Measurements from ENCODE around the gene HMGA1.

The HMGA1 gene

DNA sequence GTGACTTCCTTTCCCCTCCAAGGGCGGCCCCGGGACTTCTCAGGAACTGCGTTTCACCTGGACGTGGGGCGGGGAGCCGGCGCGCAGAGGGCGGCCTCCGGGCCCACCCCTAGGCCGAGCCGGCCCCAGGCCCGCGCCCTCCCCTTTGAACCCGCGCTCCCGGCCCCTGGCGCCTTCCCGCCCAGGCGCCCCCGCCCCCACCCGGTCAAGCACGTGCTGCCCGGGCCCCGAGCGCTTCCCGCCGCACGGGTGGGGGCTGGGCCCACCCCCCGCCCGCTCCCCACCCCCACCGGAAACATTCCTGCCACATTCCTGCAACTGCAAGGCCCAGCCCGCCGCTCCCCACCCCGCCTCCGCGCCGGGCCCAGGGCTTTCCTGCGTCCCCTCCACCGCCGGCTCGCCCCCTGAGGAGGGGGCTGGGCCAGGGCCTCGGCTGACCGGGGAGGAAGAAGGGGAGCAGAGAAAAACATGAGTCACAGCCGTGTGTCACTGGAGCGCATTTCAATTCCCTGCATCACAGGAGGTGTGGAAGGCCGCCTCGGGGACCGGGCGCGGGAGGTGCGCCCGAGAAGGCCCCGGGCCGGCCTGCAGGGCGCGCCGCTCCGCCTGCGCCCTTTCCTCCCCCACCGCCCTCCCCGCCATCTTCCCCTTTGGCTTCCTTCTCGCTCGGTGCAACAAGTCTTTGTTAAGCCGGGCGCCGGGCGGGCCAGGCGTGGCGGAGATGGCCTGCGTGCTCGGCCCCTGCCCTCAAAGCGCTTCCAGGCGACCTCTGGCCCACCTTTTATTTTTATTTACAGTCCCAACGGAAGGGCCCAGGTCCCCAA, 1.2 kb upstream of the HMGA1 start:
- Histone ChIP-seq H3K9ac (ENCODE audit: low read length in 2 of 2) (peak overlapping the region in 1 of 2 donors; percentile 58), H3K27me3 (ENCODE audit: control insufficient read depth in 1 of 2, insufficient read depth in 2 of 2, low read length in 2 of 2) (no peaks in the 10 kb centered on the region), H3K36me3 (ENCODE audit: control insufficient read depth in 2 of 2, insufficient read depth in 2 of 2, low read length in 2 of 2) (no peaks in the 10 kb centered on the region), H3K4me1 (ENCODE audit: control insufficient read depth, insufficient read depth, low read length) (peaks cover 23% of the 10 kb centered on the region), H3K4me3 (ENCODE audit: low read length in 2 of 2) (peak overlapping the region; percentile 4 to 71), H3K27ac (ENCODE audit: low read length) (peak overlapping the region; percentile 66), H3K9me3 (ENCODE audit: control insufficient read depth in 2 of 2, low read length in 2 of 2) (no peaks in the 10 kb centered on the region)

DNA sequence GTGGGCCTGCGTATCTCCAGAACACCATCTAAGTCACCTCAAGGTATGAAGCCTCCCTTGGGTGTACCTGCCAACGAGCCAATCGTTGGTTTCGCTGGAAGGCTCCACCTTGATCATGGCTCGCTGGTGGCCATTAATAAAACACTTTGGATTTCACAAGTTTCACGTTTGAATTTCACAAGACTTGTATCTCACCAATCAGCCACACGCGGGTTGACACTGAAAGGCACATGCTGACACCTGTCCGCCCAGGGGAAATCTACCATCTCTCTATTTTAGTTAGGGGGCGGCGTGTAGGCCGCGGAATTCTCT, 586 bp upstream of the HMGA1 start:
- Histone ChIP-seq H3K36me3 (ENCODE audit: control insufficient read depth in 2 of 2, insufficient read depth in 2 of 2, low read length in 2 of 2) (no peaks in the 10 kb centered on the region), H3K27ac (ENCODE audit: low read length) (peak overlapping the region; percentile 66), H3K4me1 (ENCODE audit: control insufficient read depth, insufficient read depth, low read length) (peaks cover 23% of the 10 kb centered on the region), H3K27me3 (ENCODE audit: control insufficient read depth in 1 of 2, insufficient read depth in 2 of 2, low read length in 2 of 2) (no peaks in the 10 kb centered on the region), H3K9ac (ENCODE audit: low read length in 2 of 2) (peak overlapping the region; percentile 36 to 58), H3K9me3 (ENCODE audit: control insufficient read depth in 2 of 2, low read length in 2 of 2) (no peaks in the 10 kb centered on the region), H3K4me3 (ENCODE audit: low read length in 2 of 2) (peak overlapping the region; percentile 51 to 71)

DNA sequence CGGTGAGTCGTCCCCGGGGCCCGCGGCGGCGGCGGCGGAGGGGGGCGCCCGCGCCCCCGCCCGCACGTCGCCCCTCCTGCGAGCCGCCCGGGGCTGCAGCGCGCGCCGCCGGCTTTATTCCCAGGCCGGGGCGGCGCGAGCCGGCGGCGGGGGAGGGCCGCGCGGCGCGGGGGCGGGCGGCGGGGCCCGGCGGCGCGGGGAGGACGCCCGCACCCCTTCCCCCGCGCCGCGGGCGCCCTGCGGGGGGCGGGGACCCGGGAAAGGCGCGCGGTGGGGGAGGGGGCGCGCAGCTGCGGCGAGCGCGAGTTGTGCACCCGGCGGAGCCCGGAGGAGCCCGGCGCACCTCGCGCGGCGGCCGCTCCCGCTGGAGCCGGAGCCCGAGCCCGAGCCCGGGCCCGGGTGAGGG, 646 bp downstream of the HMGA1 start:
- Histone ChIP-seq H3K27me3 (ENCODE audit: control insufficient read depth in 1 of 2, insufficient read depth in 2 of 2, low read length in 2 of 2) (no peaks in the 10 kb centered on the region), H3K27ac (ENCODE audit: low read length) (no peak overlapping the region), H3K36me3 (ENCODE audit: control insufficient read depth in 2 of 2, insufficient read depth in 2 of 2, low read length in 2 of 2) (no peaks in the 10 kb centered on the region), H3K9me3 (ENCODE audit: control insufficient read depth in 2 of 2, low read length in 2 of 2) (no peaks in the 10 kb centered on the region), H3K4me3 (ENCODE audit: low read length in 2 of 2) (peak overlapping the region; percentile 49 to 76), H3K9ac (ENCODE audit: low read length in 2 of 2) (peak overlapping the region in 1 of 2 donors; percentile 64), H3K4me1 (ENCODE audit: control insufficient read depth, insufficient read depth, low read length) (peaks cover 23% of the 10 kb centered on the region)

DNA sequence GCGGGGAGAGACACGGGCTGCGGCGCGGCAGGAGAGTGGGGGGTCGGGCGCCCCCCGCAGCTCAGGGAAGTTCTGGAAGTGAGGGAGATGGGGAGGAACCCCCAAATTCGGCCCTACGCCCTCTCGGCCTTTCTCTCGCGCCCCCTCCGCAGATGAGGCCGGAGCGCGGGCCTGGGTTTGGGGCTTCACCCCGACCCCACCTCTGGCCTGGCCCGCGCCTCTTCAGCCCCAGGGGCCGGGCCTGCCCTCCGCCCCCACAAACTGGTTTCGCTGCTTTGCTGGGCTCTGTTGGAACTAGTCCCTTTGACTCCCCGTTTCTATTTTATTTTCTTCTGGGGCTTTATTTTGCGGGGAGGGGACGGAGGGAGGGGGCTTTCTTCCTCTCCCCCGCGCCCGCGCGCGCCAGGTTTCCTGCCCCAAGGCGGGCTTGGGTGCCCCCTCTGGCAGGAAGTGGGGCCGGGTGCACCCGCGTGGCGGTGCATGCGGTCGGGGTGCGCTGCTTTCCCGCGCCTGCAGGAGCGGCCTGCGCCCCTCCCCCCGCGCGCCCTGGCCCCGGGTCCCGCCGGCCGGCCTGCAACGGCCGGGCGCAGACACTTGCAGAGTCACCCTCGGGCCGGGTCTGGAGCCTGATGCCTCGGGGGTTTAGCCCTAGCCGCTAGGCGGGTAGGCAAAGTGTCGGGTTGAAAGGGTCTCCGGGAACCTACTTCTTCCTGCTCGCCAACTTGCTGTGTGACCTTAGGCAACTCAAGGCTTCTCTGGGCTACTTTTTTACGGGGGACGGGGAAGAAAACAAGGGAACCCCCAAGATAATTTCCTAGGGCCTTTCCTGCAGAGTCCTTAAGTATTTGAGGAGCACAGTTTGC, 1.3 kb downstream of the HMGA1 start:
- peak overlapping the region; percentile 42 to 64 for H3K9ac ChIP-seq (ENCODE audit: low read length in 2 of 2)
- peak overlapping the region; percentile 49 to 76 for H3K4me3 ChIP-seq (ENCODE audit: low read length in 2 of 2)
- peak overlapping the region; percentile 31 for H3K27ac ChIP-seq (ENCODE audit: low read length)
- peaks cover 23% of the 10 kb centered on the region for H3K4me1 ChIP-seq (ENCODE audit: control insufficient read depth, insufficient read depth, low read length)
- no peaks in the 10 kb centered on the region for H3K9me3 ChIP-seq (ENCODE audit: control insufficient read depth in 2 of 2, low read length in 2 of 2)
- H3K36me3 ChIP-seq (ENCODE audit: control insufficient read depth in 2 of 2, insufficient read depth in 2 of 2, low read length in 2 of 2), result no peaks in the 10 kb centered on the region
- no peaks in the 10 kb centered on the region for H3K27me3 ChIP-seq (ENCODE audit: control insufficient read depth in 1 of 2, insufficient read depth in 2 of 2, low read length in 2 of 2)

DNA sequence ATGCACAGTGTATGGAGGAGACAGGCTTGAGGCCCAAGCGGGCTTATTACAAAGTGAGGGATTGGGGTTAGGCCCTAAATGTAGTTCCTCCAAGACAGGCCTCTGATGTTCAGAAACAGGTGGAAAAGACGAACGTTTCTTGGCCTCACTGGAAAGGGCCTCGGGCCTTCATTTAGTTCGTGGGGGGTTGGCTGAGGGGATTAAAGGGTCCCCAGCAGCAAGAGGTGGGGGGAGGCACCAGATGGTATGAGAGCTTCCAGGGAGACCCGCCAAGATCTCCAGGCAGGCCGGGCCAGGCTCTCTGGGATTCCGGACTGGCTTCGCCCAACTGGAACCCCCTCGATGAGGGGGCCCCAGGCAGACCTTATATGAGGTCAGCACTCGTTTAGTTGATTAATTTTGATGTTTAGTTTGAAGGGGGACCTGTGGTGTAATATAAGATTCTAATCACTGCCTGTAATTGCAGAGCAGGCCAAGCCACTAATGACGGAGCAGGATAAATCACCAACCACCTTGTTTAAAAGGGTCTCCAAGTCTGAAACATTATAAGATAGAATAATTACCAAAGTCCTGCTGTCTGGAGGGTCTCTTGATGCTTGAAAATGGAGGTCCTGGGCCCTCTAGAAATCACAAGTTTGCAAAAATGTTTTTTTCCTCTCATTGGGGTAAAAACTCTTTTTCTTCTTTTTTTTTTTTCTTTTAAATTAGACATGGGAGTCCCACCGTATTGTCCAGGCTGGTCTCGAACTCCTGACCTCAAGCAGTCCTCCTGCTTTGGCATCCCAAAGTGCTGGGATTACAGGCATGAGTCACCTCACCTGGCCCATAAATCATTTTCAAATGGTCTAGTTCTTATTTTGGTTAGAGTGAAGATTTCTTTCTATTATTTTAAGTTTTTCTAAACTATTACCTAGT, 2.2 kb downstream of the HMGA1 start:
- no peaks in the 10 kb centered on the region for H3K36me3 ChIP-seq (ENCODE audit: control insufficient read depth in 2 of 2, insufficient read depth in 2 of 2, low read length in 2 of 2)
- H3K9ac ChIP-seq (ENCODE audit: low read length in 2 of 2), result peak overlapping the region in 1 of 2 donors; percentile 64
- peaks cover 27% of the 10 kb centered on the region for H3K4me1 ChIP-seq (ENCODE audit: control insufficient read depth, insufficient read depth, low read length)
- H3K9me3 ChIP-seq (ENCODE audit: control insufficient read depth in 2 of 2, low read length in 2 of 2), result no peaks in the 10 kb centered on the region
- H3K4me3 ChIP-seq (ENCODE audit: low read length in 2 of 2), result peak overlapping the region; percentile 49 to 76
- H3K27ac ChIP-seq (ENCODE audit: low read length), result no peak overlapping the region
- H3K27me3 ChIP-seq (ENCODE audit: control insufficient read depth in 1 of 2, insufficient read depth in 2 of 2, low read length in 2 of 2), result no peaks in the 10 kb centered on the region

DNA sequence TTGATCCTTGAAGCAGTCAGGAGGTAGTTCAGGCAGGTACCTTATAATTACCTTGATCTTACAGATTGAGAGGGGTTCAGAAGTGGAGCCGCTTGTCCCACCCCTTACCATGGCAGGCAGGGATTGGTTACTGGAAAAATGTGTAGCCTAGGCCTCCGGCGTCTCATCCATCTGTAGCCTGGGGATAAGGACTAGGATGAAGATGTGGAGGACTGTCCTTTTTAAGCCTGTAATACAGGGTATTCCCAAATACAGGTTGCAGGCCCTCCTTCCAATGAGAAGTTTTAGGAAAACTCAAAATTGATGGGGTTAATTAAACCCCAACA, 2.8 kb downstream of the HMGA1 start:
- Histone ChIP-seq H3K27me3 (ENCODE audit: control insufficient read depth in 1 of 2, insufficient read depth in 2 of 2, low read length in 2 of 2) (no peaks in the 10 kb centered on the region), H3K9ac (ENCODE audit: low read length in 2 of 2) (no peak overlapping the region), H3K9me3 (ENCODE audit: control insufficient read depth in 2 of 2, low read length in 2 of 2) (no peaks in the 10 kb centered on the region), H3K4me1 (ENCODE audit: control insufficient read depth, insufficient read depth, low read length) (peaks cover 33% of the 10 kb centered on the region), H3K4me3 (ENCODE audit: low read length in 2 of 2) (no peak overlapping the region), H3K27ac (ENCODE audit: low read length) (no peak overlapping the region), H3K36me3 (ENCODE audit: control insufficient read depth in 2 of 2, insufficient read depth in 2 of 2, low read length in 2 of 2) (no peaks in the 10 kb centered on the region)

DNA sequence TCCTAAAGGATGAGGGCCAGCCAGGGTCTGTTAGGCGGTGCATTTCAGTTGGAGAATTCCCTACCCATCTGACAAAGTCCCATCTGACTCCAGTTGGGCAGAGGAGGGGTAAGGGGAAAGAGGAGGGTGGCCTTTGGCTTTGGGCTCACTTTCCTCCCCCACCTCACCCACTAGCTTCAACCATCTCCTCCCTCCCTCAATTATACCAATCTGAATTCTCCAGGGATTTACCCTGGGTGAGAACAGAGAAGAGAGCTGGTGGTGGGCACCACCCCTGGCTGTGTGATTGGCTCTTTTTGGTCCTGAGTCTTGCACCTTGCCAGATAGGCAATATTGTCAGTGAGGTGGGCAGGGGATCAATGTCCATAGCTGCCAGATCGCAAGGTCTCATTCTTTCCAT, 3.2 kb downstream of the HMGA1 start:
- Histone ChIP-seq H3K27ac (ENCODE audit: low read length) (no peak overlapping the region), H3K4me3 (ENCODE audit: low read length in 2 of 2) (no peak overlapping the region), H3K27me3 (ENCODE audit: control insufficient read depth in 1 of 2, insufficient read depth in 2 of 2, low read length in 2 of 2) (no peaks in the 10 kb centered on the region), H3K9me3 (ENCODE audit: control insufficient read depth in 2 of 2, low read length in 2 of 2) (no peaks in the 10 kb centered on the region), H3K4me1 (ENCODE audit: control insufficient read depth, insufficient read depth, low read length) (peaks cover 36% of the 10 kb centered on the region), H3K36me3 (ENCODE audit: control insufficient read depth in 2 of 2, insufficient read depth in 2 of 2, low read length in 2 of 2) (no peaks in the 10 kb centered on the region), H3K9ac (ENCODE audit: low read length in 2 of 2) (no peak overlapping the region)

DNA sequence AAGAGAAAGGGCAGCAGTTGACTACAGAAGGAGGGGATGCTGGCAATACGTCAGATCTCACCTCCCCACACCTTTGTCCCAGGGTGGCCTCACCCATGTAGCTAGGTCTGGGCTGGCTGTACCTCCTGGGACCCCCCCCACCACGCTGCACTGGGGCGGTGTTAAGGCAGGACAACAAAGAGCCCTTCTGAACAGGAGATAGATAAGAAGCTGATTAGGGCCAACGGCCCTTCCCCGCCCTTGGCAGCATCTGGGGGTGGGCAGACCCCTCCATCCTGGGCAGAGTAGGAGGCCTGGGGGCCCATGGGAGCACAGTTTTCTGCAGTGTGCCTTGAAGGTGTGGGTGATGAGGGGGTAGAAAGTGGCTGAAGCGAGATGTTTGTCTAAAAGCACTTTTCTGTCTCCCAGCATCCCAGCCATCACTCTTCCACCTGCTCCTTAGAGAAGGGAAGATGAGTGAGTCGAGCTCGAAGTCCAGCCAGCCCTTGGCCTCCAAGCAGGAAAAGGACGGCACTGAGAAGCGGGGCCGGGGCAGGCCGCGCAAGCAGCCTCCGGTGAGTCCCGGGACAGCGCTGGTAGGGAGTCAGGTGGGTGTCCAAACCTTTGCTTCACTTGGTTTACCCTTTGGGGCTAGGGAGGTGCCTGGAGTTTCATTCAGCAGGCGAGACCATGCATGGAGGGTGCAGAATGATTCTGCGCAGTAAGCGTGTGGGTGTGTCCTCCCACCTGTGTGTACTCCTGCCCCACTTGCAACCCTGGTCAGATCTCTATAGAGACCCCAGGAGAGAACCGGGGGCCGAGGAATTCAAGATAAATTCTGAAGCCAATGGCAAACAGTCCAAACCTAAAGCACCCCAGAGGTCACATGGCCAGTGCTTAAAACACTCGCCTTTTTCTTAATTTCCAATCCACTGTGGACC, 3.9 kb downstream of the HMGA1 start:
- Histone ChIP-seq H3K27ac (ENCODE audit: low read length) (no peak overlapping the region), H3K36me3 (ENCODE audit: control insufficient read depth in 2 of 2, insufficient read depth in 2 of 2, low read length in 2 of 2) (no peaks in the 10 kb centered on the region)

DNA sequence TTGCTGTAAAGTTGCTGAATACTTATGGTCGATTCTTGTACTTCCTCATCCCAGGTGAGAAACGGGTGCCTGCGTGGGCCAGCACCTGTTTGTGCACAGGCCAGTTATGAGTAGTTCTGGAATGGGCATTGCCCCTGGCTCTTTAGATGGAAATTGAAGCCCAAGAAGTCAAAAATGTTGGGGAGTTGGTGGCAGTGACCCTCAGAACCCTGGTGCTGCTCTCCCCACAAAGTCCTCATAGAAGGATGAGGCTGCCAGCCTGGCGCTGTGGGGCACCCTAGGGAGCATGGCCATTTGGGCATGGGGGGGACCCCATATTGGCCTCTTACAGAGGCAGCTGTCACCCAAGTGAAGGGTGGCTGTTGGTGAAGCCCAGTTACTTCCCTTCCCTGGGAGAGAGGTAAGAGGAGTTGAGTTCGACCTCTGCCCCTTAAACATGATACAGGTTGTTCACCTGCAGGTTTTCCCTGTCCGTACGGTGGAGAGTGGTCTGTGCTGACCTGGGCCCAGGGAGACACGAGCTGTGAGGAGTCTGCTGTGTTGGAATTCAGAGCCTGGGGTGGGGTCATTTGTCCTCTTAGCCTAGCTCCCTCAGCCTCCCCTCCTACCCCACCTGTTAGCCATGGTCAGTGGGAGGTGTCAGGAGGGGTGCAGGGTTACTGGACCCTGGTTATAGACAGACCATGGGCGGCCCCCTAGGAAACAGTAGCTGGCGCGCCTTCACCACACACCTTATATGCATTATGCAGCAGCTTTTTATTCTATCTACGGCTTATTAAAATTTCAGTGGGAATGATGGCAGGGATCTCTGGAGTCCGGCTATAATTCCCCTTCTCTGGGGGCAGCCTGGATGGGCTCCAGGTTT, 4.9 kb downstream of the HMGA1 start:
- no peaks in the 10 kb centered on the region for H3K9me3 ChIP-seq (ENCODE audit: control insufficient read depth in 2 of 2, low read length in 2 of 2)
- H3K9ac ChIP-seq (ENCODE audit: low read length in 2 of 2), result no peak overlapping the region
- H3K27ac ChIP-seq (ENCODE audit: low read length), result no peak overlapping the region
- H3K4me1 ChIP-seq (ENCODE audit: control insufficient read depth, insufficient read depth, low read length), result peaks cover 26% of the 10 kb centered on the region
- no peaks in the 10 kb centered on the region for H3K36me3 ChIP-seq (ENCODE audit: control insufficient read depth in 2 of 2, insufficient read depth in 2 of 2, low read length in 2 of 2)
- H3K4me3 ChIP-seq (ENCODE audit: low read length in 2 of 2), result no peak overlapping the region
- H3K27me3 ChIP-seq (ENCODE audit: control insufficient read depth in 1 of 2, insufficient read depth in 2 of 2, low read length in 2 of 2), result no peaks in the 10 kb centered on the region

More for the DNA sequence above, 3.9 kb downstream of the HMGA1 start:
- H3K9me3 ChIP-seq (ENCODE audit: control insufficient read depth in 2 of 2, low read length in 2 of 2), result no peaks in the 10 kb centered on the region
- H3K9ac ChIP-seq (ENCODE audit: low read length in 2 of 2), result no peak overlapping the region
- no peaks in the 10 kb centered on the region for H3K27me3 ChIP-seq (ENCODE audit: control insufficient read depth in 1 of 2, insufficient read depth in 2 of 2, low read length in 2 of 2)
- no peak overlapping the region for H3K4me3 ChIP-seq (ENCODE audit: low read length in 2 of 2)
- H3K4me1 ChIP-seq (ENCODE audit: control insufficient read depth, insufficient read depth, low read length), result peaks cover 34% of the 10 kb centered on the region

Measured in stomach smooth muscle (tissue), 2 donors.